ENCODE measurements around the gene EYA4. TPM values are rescaled to one million over a fixed set of nuclear protein-coding genes. Genes with fewer than 3 reads are reported as not detected.

Gene EYA4
- total RNA-seq, 4 donors from 2014 or later, result 0.09 to 1.1 (median 0.61) TPM

DNA sequence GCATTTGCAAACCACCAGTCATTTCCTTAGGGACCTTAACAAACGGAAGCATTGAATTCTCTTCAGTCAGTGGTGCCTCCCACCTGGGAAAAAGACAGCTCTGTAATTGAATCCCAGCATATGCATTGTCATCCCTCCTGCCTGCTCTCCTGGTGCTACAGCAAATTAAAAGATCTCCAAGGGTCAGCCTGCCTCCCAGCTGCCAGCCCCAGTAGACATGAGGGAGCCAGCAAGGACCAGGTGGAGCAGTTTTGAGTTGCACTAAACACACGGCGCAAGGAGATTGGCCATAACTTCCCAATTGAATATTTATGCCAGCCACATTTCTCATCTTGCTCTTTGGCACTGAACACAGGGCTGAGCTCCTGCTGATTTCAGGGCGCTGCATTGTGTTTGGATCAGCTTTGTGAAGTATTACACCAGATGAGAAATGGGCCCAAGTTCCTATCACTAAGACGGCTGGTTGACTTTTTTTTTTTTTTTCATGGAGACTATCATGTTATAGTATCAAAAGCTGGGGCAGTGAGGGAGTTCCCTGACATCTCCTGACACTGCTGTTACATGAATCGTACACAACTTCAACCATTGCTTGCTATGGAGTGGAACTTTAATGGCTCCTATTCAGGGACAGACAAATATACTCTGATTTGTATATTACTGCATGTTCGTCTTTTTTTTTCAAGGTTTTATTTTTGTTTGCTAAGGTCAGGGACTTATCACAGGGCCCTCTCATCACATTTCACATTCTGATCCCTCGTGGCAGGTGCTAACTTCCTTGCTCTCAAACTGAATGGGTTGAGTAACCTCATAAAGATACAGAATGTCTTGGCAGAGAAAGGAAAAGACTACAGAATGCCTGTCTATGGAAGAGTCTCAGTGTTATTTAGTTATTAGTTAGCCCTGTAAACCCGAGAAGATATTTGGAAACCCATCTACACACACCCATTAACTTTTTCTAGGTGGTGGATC lies 191.1 kb downstream of the EYA4 start:
- no peak for DNase-seq
- intact Hi-C loops (cut with DNase I), result no loop called here
- TF ChIP-seq, protein P1, sequence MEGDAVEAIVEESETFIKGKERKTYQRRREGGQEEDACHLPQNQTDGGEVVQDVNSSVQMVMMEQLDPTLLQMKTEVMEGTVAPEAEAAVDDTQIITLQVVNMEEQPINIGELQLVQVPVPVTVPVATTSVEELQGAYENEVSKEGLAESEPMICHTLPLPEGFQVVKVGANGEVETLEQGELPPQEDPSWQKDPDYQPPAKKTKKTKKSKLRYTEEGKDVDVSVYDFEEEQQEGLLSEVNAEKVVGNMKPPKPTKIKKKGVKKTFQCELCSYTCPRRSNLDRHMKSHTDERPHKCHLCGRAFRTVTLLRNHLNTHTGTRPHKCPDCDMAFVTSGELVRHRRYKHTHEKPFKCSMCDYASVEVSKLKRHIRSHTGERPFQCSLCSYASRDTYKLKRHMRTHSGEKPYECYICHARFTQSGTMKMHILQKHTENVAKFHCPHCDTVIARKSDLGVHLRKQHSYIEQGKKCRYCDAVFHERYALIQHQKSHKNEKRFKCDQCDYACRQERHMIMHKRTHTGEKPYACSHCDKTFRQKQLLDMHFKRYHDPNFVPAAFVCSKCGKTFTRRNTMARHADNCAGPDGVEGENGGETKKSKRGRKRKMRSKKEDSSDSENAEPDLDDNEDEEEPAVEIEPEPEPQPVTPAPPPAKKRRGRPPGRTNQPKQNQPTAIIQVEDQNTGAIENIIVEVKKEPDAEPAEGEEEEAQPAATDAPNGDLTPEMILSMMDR (IDR thresholded peaks at IDR 0.05), result no peak
- no peak for TF ChIP-seq POLR2A (IDR thresholded peaks at IDR 0.05)
- H3K9me3 ChIP-seq, result no peaks in the 10 kb centered on the region
- 52 to 56% methylated on average over 9 of the region's 9 CpGs for WGBS, 2 donors
- no peaks in the 10 kb centered on the region for H3K27me3 ChIP-seq
- no peaks in the 10 kb centered on the region for H3K4me1 ChIP-seq
- H3K36me3 ChIP-seq, result no peaks in the 10 kb centered on the region
- no peak overlapping the region for H3K27ac ChIP-seq
- H3K4me3 ChIP-seq, result no peak overlapping the region

- no peaks in the 10 kb centered on the region for H3K27me3 ChIP-seq
- TF ChIP-seq POLR2A (IDR thresholded peaks at IDR 0.05), result no peak
- TF ChIP-seq, protein P1 (IDR thresholded peaks at IDR 0.05), result no peak
- H3K9me3 ChIP-seq, result no peaks in the 10 kb centered on the region
- no peak overlapping the region for H3K27ac ChIP-seq
- no peak overlapping the region for H3K4me3 ChIP-seq
- no peak for DNase-seq
- H3K36me3 ChIP-seq, result no peaks in the 10 kb centered on the region
- intact Hi-C loops (cut with DNase I), result no loop called here
- 51 to 52% methylated on average over 7 of the region's 7 CpGs for WGBS, 2 donors
- H3K4me1 ChIP-seq, result no peaks in the 10 kb centered on the region
These were observed 194.0 kb downstream of the EYA4 start for GRCh38 chr6:133435065-133435728.

DNA sequence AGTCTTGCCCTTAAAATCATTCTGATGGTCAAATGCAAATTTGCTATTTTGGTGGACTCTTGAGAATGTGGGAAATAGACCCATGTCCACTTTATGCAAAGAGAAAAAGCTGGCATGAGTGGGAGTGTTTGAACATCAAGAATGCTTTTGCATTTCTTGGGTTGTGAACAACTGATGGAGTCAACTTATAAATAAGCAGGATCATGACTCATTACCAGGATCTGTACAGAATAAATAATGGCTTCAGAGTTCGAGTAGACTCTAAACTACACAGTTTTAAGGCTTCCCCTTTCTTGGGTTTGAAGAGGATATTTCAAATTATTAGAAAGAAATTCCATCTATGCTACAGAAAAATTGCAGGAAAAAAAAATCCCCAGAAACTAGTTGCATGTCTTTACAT lies 195.5 kb downstream of the EYA4 start:
- WGBS, 2 donors, result 15 to 40% methylated on average over 1 of the region's 1 CpG
- H3K27me3 ChIP-seq, result no peaks in the 10 kb centered on the region
- H3K36me3 ChIP-seq, result no peaks in the 10 kb centered on the region
- no peak overlapping the region for H3K4me3 ChIP-seq
- no peaks in the 10 kb centered on the region for H3K4me1 ChIP-seq
- no peak for TF ChIP-seq POLR2A (IDR thresholded peaks at IDR 0.05)
- TF ChIP-seq, protein P1 (IDR thresholded peaks at IDR 0.05), result no peak
- H3K27ac ChIP-seq, result no peak overlapping the region
- no peaks in the 10 kb centered on the region for H3K9me3 ChIP-seq
- intact Hi-C loops (cut with DNase I), result no loop called here
- DNase-seq, result no peak

DNA sequence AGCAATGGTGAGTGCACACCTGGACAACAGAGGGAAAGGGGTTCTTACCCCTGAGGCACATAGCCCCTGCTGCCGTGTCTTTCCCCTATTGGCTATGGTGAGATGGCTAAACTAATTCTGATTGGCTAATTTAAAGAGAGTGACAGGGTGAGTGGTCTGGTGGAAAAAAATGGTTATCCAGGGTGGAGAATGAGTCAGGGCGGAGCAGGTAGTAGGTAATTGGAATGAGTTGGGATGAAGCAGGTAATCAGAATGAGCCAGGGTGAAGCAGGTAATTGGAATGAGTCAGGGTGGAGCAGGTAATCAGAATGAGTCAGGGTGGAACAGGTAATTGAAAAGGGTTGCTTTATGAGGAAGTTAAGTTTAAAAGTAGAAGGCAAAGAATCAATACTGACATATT lies 200.3 kb downstream of the EYA4 start:
- H3K36me3 ChIP-seq, result no peaks in the 10 kb centered on the region
- no peaks in the 10 kb centered on the region for H3K4me1 ChIP-seq
- H3K27me3 ChIP-seq, result no peaks in the 10 kb centered on the region
- intact Hi-C loops (cut with DNase I), result no loop called here
- H3K27ac ChIP-seq, result no peak overlapping the region
- WGBS, 2 donors, result 74 to 87% methylated on average over 2 of the region's 2 CpGs
- TF ChIP-seq, protein P1 (IDR thresholded peaks at IDR 0.05), result no peak
- TF ChIP-seq POLR2A (IDR thresholded peaks at IDR 0.05), result no peak
- no peak for DNase-seq
- no peaks in the 10 kb centered on the region for H3K9me3 ChIP-seq
- H3K4me3 ChIP-seq, result no peak overlapping the region

DNA sequence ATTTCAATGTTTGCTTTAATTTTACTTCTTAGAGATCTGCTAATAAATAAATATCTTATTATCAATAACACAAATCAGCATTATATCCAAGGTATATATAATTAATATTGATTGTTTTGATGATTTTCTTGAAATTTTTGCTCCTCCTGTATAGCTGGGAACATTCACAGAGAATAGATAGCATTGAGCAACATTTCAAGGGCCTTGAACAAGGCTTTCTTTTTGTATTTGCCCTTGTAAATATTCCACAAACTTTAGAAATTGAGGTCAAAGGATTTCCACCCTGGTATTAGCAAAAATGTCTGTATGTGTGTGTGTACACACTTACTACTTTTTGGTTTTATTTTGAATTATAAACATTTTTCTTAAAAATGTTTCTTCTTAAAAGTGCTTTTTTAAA lies 205.6 kb downstream of the EYA4 start:
- H3K4me3 ChIP-seq, result no peak overlapping the region
- no peaks in the 10 kb centered on the region for H3K36me3 ChIP-seq
- DNase-seq, result no peak
- H3K9me3 ChIP-seq, result no peaks in the 10 kb centered on the region
- no peaks in the 10 kb centered on the region for H3K4me1 ChIP-seq
- TF ChIP-seq, protein P1 (IDR thresholded peaks at IDR 0.05), result no peak
- no peak for TF ChIP-seq POLR2A (IDR thresholded peaks at IDR 0.05)
- intact Hi-C loops (cut with DNase I), result no loop called here
- no peaks in the 10 kb centered on the region for H3K27me3 ChIP-seq
- no peak overlapping the region for H3K27ac ChIP-seq

All from esophagus squamous epithelium (tissue), 5 donors.